ENCODE measurements around the gene FAS.

FAS gene

DNA sequence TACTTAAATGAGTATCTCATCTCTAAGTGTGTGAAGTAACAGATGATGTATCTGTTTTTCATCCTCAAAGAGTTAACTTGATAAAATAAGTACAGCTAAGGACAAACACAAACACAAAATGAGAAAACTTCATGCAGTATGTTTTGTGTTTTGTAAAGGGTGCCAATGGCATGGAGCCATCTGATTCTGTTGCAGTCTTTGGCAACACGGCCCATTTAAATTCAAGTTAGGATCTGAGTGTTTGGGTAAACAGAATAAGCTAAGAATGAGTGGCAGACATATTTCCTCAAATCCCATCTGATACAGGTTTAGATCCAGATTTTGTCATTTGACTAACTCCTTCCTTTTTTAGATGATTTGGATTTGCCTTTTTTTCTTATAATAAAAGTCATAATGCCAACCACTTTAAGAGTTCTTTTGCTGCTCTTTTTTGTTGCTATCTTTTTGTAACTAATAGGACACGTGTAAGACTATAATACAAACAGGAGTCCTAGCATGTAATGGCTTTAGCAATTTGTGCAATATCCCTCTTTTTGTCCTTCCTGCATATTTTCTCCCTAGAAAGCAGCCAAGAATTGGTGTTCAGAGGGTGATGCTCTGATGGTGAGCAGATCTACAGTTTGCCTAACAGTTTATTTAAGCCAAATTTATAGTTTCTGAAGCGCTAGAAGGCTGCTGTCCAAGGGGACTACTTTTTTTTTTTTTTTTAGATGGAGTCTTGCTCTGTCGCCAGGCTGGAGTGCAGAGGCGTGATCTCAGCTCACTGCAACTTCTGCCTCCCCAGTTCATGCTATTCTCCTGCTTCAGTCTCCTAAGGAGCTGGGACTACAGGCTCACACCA lies 19.2 kb upstream of the FAS start:
- no peak for FAIRE-seq

DNA sequence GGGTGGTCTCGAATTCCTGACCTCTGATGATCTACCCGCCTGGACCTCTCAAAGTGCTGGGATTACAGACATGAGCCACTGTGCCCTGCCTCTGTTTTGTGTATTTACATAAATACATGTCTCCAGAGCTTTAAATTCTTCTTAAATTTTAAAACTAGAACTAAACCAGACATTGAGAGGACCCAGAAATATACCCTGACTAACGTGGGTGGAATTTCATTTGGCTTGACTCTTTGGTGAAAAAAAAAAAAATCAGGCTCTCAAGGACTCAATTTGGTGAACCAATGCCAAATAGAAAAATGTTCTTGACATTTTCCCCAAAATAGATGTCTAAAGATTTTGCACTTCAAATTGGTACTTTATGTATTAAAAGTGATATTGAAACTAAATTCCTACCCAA lies 16.6 kb upstream of the FAS start:
- peak; percentile 65 for FAIRE-seq

DNA sequence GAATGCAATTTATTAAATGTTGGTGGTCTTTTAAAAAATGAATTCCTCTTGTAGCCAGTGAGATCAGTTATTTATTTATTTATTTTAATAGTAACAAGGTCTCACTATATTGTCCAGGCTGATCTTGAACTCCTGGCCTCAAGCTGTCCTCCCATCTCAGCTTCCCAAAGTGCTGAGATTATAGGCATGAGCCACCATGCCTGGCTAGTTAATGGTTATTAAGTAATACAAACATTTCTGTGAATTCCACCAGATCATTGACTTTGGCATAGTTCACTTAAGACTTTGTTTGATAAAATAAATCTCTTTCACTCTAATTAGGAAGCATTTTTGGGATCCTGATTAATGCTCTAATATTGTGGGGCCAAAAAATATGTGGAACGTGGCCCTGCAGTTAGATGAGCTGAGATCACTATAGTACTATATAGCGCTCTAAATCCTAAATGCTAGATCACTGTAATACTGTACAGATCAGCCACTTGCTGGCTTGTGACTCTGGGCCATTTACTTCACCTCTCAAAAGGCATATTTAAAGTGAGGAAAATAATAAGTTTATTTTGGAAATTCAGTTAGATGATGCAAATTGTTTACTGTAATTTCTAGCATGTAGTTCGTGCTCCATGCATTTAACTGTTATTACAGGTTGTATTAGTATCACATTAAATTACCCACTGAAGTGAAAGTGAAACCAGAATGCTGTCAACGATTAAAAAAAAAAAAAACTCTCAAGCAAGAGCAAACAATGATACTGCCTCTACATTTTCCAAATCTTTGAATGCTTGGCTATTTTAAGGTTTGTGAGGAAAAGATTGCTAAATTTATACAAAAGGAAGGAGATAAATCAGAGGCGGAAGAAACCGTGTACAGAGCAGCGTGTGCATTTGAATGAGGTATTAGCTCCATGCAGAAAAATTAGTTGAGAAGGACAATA lies 15.9 kb upstream of the FAS start:
- peak; percentile 91 for FAIRE-seq

DNA sequence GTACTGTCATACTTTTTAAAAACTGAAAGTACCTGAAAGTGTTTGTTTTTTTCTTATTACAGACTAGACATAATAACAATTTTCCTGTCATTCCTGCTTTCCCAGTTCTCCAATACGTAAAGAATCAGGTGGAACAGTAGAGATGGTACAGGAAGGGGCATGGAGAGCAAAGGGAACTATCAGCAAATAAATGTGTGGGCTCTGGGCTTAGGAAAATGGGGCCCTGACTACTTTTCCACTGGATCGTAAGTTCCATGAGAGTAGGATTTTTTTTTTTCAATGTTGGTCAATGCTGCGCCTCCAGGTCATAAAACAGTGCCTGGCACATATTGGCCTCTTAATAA lies 15.2 kb upstream of the FAS start:
- FAIRE-seq: peak; percentile 45

DNA sequence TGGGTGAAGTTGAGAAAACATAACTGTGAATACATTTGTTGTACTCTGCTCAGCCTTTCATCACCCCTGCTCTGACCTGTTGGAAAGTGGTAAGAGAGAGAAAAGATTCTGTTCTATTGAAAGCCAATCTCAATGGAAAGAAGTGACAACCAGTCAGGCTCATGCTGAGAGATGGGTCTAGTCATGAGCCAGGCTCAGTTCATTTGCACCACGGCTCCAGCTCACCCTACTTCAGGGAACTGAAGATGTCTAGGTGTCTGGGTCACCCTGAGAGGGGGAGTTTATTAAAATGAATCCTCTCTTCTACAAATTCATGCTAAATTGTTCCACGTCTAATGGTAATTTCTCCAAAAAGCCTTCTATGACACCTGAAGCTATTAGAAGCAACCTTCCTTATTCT lies 12.1 kb upstream of the FAS start:
- no peak for FAIRE-seq

DNA sequence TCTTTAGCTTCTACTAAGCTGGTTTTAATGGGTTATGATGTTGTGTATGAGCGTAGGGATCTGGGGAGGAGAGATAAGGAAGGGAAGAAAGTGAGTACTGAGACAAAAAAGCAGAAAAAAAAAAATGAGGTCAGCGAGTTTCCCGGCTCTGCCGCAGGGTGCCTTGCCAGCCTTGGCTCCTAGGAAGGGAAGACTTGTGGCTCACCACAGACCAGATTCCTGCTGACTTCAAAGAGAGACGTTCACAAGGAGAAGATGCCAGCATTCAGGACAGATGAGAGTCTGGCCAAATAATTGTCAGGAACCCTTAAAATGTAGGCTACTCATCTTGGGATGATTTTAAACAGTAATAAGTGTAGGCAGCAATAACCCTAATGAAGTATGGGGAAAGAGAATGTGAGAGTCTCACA lies 11.4 kb upstream of the FAS start:
- no peak for FAIRE-seq

DNA sequence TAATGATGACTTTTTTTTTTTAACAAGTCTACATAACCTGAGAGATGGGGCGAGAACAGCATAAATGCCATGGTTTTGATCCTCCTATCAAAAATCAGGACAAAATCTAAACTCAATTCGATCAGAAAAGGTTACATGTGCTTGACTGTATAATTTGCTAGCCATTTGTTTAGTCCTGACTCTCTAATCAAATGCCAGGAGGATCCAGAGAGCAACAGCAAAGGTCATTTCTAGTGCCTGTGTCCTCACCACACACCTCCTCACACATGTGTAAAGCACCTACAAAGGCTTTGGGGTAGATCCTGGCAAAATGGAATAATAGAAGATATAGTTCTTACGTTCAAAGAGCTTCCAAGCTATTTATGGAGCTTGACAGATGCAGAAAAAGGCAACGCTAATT lies 11.0 kb upstream of the FAS start:
- no peak for FAIRE-seq

DNA sequence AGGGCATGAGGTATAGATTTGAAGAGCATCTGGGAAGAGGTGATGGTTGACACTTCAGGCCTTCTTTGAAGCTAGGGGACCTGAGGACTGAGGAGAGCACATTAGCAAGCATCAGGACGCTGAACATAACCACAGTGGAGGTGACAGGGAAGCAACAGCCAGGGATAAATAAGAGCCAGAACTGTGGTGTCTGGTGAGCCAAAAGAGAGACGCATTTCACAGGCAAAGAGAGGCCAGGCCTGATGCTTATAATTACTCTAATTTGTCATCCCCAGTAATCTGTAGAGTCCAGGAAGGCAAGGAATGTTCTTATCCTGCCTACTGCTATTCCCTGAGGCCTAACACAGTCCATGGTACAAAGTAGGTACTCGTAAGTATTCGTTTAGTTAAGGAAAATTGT lies 10.4 kb upstream of the FAS start:
- no peak for FAIRE-seq

DNA sequence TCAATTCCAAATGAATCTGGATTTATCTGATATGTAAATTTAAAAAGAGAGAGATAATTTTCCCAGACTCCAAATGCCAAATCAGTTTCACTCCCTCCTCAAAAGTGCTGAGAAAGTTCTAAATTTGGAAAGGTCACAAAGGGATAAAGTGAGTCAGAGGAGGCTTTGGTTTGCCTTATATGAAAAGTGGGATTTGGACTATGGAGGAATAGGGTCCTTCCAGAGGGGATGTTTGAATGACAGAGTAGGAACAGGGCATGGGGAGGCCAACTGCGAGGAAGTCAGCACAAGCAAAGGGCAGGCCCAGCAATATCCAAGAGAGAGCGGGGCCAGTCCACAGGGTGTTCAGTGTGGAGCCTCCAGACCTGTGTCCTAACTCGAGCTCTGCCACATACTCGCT lies 9.8 kb upstream of the FAS start:
- no peak for FAIRE-seq

DNA sequence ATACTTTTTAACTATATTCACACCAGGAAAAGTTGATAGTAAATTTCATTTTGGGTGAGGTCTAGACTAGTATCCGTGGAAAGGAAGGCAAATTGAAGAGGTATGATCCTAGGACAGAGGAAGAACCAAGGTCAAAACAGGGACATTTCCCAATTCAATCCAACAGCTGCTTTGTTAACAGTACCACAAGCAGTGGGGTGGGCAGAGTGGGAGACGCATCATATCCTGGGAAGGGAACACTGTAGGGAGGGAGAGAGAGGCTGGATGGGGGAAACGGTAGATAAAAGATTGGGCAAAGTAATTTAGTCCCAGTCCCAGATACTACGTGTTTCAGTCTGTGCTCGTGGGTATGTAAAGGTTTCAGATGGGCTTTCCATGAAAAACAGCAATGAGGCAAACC lies 9.2 kb upstream of the FAS start:
- no peak for FAIRE-seq

DNA sequence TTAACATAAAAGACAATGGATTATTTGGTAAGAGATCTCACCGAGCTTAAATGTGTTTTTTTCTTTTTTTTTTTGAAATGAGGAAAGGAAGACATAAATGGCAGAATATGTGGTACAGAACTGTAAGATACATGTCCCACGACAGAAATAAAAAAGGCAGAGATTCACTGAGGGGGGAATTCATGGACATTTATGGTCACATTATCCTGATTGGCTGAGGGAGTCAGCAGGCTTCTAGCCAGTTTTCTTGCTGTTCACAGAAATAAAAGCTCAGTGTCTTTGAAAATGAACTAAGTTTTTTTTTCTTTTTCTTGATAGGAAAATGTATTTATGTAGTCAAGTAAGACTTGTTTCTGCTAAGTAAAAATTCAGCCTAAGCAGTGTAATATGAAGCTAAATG lies 8.2 kb upstream of the FAS start:
- no peak for FAIRE-seq

DNA sequence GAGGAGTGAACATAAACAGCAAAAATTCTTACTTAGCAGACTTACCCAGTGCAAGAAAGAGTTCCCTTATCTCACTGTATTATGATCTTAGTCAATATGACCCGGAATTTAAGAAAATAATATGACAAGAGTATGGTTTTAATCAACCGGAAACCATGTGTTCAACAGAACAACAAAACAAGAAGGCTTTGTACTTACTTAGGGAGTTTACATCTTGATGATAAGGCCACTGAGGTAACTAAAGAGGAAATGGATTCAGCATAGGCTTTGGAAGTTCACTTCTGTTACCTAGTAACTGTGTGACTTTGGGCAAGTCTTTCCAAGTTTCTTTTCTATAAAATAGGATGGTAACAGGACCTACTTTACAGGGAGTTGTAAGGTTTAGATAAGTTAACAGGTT lies 7.4 kb upstream of the FAS start:
- FAIRE-seq: no peak

DNA sequence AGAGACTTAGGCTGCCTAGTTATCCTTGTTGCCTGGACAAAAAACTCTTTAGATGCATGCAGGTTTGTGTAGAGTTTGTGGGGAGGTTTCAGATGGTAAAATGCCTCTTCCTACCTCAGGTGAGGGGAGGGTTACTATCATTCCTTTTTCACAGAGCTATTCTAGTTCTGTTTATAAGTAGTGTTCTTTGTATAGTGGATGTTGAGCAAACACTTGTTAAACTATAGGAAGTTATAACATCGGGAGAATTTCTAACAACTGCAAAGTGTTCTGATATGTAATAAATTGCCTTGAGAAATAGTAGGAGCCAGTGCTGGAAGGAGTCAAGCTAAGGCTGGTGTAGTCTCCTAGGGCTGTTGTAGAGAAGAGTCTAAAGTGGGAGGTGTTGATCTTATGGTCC lies 6.7 kb upstream of the FAS start:
- no peak for FAIRE-seq

DNA sequence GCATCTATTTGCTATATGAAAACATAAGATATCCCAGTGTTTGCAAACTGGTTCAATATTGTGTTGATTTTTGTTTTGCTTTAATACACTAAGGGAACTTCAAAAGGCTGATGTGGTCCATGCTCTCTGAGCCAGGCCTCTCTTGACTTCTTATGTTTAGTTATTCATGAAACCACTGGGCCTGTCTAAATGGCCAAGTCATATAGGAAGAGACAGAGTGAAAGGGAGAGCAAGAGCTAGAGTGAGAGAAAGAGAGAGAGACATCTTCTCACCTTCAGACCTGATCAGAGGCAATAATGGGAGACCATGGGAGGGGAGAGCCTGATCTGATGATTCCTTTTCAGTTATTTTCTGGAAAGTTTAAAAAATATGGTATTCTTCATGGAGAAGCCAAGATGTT lies 6.1 kb upstream of the FAS start:
- FAIRE-seq: no peak

DNA sequence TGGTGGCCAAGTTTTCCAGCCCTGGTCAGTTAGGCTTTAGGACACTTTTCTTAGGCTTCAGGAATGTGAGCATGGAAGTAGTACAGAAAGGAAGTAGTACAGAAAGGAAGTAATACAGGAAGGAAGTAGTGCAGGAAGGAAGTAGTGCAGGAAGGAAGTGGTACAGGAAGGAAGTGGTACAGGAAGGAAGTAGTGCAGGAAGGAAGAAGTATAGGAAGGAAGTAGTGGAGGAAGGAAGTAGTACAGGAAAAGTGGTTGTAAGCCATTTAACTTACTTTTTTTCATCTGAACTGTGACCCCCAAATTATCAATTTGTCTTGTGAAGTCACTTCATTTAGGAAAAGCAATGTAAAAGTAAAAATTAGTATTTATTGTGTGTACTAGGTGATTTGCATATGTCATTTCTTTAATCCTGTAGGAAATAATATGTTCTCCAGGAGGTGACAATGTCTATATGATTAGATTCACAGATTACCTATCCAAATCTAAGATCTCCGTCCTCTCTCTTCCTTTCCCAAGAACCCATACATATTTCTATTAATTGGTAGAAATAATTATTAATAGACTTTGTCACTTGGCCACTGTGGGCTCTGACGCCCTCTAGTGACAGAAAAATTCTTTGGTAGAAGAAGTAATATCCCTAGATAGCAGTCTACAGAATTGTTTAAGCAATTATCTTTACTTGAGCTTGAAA lies 3.9 kb upstream of the FAS start:
- peak; percentile 95 for FAIRE-seq

DNA sequence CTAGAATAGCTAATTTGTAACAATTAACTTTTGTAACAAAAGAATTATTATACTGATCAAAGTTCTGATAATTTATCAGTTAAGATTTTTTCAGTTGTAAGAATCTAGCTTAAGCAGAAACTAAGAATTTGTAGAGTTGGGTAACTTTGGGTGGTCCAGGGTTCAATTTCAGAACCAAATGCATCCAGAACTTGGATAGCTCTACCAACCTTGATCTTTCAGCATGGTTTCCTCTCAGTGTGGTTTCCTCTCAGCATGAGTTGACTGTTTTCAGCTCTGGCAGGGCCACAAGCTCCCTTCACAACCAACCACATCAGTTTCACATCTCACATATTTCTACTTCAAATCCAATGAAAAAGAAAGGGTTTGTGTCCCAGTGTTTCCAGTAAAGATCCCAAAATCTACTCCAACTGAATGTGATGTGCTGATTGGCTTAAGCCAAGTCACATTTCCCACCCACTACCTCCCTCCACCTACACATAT lies 3.3 kb upstream of the FAS start:
- FAIRE-seq: no peak

DNA sequence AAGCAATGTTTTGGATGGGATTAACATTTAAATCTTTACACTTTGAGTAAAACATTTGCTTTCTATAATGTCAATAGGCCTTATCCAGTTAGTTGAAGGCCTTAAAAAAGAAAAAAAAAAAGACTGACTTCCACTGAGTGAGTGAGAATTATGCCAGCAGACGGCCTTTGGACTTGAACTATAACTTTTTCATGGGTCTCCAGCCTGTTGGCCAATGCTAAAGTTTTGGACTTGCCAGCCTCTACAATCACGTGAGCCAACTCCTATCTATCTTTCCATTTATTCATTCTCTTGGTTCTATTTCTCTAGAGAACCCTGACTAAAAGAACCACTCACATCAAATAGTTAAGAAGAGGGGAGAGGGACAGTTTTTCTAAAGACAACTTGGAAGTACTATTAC lies 2.8 kb upstream of the FAS start:
- FAIRE-seq: no peak

DNA sequence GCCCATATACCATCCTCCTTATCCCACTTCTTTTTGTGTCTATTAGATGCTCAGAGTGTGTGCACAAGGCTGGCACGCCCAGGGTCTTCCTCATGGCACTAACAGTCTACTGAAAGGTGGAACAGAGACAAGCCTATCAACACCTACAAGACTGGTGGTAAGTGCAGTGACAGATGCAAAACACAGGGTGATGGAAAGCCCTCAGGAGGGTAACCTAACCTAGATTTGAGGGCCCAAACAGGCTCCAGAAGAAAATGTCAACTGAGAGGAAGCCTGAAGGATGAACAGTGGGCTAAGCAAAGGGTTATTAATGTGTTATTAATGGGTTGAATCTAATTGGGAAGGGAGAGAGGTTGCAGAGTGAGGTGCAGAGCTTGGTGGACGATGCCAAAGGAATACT lies 1.2 kb upstream of the FAS start:
- FAIRE-seq: no peak

DNA sequence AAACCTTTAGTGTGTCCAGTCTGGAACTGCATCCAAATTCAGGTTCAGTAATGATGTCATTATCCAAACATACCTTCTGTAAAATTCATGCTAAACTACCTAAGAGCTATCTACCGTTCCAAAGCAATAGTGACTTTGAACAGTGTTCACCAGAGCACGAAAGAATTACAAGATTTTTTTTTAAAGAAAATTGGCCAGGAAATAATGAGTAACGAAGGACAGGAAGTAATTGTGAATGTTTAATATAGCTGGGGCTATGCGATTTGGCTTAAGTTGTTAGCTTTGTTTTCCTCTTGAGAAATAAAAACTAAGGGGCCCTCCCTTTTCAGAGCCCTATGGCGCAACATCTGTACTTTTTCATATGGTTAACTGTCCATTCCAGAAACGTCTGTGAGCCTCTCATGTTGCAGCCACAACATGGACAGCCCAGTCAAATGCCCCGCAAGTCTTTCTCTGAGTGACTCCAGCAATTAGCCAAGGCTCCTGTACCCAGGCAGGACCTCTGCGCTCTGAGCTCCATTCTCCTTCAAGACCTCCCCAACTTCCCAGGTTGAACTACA lies 694 bp upstream of the FAS start:
- no peak for FAIRE-seq

DNA sequence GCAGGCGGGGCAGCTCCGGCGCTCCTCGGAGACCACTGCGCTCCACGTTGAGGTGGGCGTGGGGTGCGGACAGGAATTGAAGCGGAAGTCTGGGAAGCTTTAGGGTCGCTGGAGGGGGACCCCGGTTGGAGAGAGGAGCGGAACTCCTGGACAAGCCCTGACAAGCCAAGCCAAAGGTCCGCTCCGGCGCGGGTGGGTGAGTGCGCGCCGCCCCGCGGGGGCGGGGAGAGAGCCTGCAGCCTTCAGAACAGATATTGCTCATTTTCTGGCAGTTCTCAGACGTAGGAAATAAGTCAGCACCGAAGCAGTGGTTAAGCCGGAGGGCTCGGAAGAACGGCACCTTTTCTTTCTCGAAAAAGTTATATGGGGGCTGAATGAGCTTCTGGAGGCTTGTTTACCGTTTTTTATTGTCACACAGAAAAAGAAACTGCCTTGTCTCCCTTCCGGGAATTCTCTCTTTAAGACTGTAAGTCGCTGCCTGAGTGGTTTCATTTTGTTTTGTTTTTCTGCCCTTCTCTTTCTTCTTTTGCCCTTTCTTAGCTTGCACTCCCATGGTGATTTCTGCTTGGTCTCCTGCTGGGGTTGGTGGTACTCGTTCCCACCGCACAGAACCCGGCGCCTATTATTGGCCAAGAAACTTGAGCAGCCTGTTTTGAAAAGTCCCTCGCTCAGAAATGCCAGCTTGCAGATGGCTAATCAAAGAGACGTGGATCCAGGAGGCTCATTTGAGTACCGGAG lies 732 bp downstream of the FAS start:
- peak; percentile 38 for FAIRE-seq

DNA sequence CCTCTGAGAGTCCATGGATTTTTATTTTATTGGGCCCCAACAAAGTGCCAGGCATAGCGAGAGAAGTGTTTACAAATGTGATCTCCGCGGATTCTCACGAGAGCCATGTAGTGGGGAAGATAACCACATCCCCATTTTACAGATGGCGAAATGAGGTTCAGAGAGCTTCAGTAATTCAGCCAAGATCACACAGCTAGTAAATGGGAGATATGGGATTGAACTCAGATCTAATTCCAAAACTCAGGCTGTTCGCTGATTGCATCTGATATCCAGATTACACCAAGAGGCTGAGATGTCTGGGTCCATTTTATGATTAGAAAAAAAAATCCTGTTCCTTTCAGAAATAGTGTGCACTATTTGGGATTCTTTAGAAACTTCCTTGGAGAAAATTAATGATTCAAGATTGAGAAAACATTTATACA lies 1.3 kb downstream of the FAS start:
- no peak for FAIRE-seq

DNA sequence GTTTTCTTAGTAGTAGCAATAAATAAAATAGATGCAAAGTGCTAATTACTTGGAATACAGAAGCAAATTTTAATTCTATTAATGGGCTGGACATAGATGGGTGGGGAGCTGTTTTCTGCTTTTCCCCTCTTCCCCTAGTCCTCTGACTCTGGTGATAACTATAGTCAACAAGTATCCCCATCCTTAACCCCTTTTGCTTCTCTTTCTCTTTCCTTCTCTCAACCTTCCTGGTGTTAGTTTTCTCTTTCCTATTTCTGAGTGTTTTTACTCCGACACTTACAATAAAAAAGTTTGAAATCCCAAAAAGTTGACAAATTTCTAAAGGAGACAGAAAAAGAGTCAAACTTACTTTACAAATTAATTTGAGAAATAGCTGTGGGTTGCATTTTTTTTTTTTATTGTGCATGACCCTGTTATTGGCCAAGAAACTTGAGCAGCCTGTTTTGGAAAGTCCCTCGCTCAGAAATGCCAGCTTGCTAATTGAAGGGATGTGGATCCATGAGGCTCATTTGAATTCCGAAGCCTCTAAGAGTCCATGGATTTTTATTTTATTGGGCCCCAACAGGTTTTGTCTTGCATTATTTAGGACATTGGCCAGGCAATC lies 2.4 kb downstream of the FAS start:
- no peak for FAIRE-seq
